H9 (cell line): ENCODE data around the gene CLDND1. TPM values are rescaled to one million over a fixed set of nuclear protein-coding genes. Genes with fewer than 3 reads are reported as not detected.

Experiments
- DNase-seq: peaks from one replicate; pipeline ENCODE4 v3.0.0-alpha.2; 2017
- H2AFZ ChIP-seq: one replicate; pipeline ENCODE4 v1.6.1; 2013; ENCODE audit warnings: mild to moderate bottlenecking, low read length, control low read depth, moderate library complexity
- H2AK5ac ChIP-seq: 2 replicates; pipeline ENCODE4 v1.6.1; 2013; ENCODE audit warnings: low read length, control low read depth, mixed read lengths; ENCODE audit not compliant: insufficient read length
- H2BK120ac ChIP-seq: one replicate; pipeline ENCODE4 v1.6.1; 2013; ENCODE audit warnings: low read depth, mild to moderate bottlenecking, low read length, control low read depth, inconsistent platforms; ENCODE audit not compliant: poor library complexity, severe bottlenecking
- H2BK12ac ChIP-seq: 2 replicates; pipeline ENCODE4 v1.6.1; 2013; ENCODE audit warnings: low read length, control low read depth, mixed read lengths, low read depth; ENCODE audit not compliant: insufficient read length
- H2BK15ac ChIP-seq: 2 replicates; pipeline ENCODE4 v1.6.1; 2013; ENCODE audit warnings: low read depth, low read length, control low read depth
- H2BK20ac ChIP-seq: one replicate; pipeline ENCODE4 v1.6.1; 2013; ENCODE audit warnings: low read depth, mild to moderate bottlenecking, low read length, control low read depth, inconsistent platforms; ENCODE audit not compliant: poor library complexity, severe bottlenecking
- H2BK5ac ChIP-seq: 2 replicates; pipeline ENCODE4 v1.6.1; 2013; ENCODE audit warnings: low read length, control low read depth, mixed read lengths; ENCODE audit not compliant: insufficient read length
- H3K14ac ChIP-seq: 2 replicates; pipeline ENCODE4 v1.6.1; 2013; ENCODE audit warnings: low read length, control low read depth; ENCODE audit not compliant: insufficient read depth
- H3K18ac ChIP-seq: 2 replicates; pipeline ENCODE4 v1.6.1; 2013; ENCODE audit warnings: low read depth, mild to moderate bottlenecking, mixed read lengths, low read length, control low read depth; ENCODE audit not compliant: insufficient read length
- H3K23ac ChIP-seq: 2 replicates; pipeline ENCODE4 v1.6.1; 2013; ENCODE audit warnings: low read length, control low read depth, mixed read lengths, low read depth; ENCODE audit not compliant: insufficient read length
- H3K23me2 ChIP-seq: 2 replicates; pipeline ENCODE4 v1.6.1; 2013; ENCODE audit warnings: low read depth, mild to moderate bottlenecking, mixed read lengths, low read length, control low read depth; ENCODE audit not compliant: insufficient read length, poor library complexity, severe bottlenecking
- H3K27ac ChIP-seq: 2 replicates; pipeline ENCODE4 v1.5.1; 2013; ENCODE audit warnings: low read length, control low read depth, mixed read lengths, low read depth; ENCODE audit not compliant: insufficient read length
- H3K27me3 ChIP-seq: 2 replicates; pipeline ENCODE4 v1.6.1; 2013; ENCODE audit warnings: low read length, control low read depth, inconsistent platforms; ENCODE audit not compliant: insufficient read depth
- H3K4ac ChIP-seq: 2 replicates; pipeline ENCODE4 v1.6.1; 2013; ENCODE audit warnings: low read depth, mild to moderate bottlenecking, control low read depth, inconsistent platforms, low read length, moderate library complexity
- H3K4me1 ChIP-seq: 2 replicates; pipeline ENCODE4 v1.6.1; 2013; ENCODE audit warnings: low read length, control low read depth, inconsistent platforms; ENCODE audit not compliant: insufficient read depth
- H3K4me2 ChIP-seq: 2 replicates; pipeline ENCODE4 v1.6.1; 2013; ENCODE audit warnings: low read length, control low read depth, mixed read lengths; ENCODE audit not compliant: insufficient read length, insufficient read depth
- H3K56ac ChIP-seq: 2 replicates; pipeline ENCODE4 v1.6.1; 2013; ENCODE audit warnings: low read depth, mild to moderate bottlenecking, mixed read lengths, low read length, control low read depth; ENCODE audit not compliant: insufficient read length
- H3K79me1 ChIP-seq: 2 replicates; pipeline ENCODE4 v1.6.1; 2013; ENCODE audit warnings: low read depth, mild to moderate bottlenecking, moderate library complexity, low read length, control low read depth, inconsistent platforms; ENCODE audit not compliant: insufficient read depth, poor library complexity, severe bottlenecking
- H3K79me2 ChIP-seq: 2 replicates; pipeline ENCODE4 v1.6.1; 2013; ENCODE audit warnings: low read length, control low read depth, inconsistent platforms; ENCODE audit not compliant: insufficient read depth
- H3K9ac ChIP-seq: 2 replicates; pipeline ENCODE4 v1.6.1; 2013; ENCODE audit warnings: low read length, control low read depth, mixed read lengths; ENCODE audit not compliant: insufficient read length; ENCODE audit errors: extremely low read depth
- H3K9me3 ChIP-seq: one replicate; pipeline ENCODE4 v1.6.1; 2013; ENCODE audit warnings: low read depth, low read length, inconsistent platforms; ENCODE audit not compliant: control insufficient read depth
- H3T11ph ChIP-seq: one replicate; pipeline ENCODE4 v1.6.1; 2013; ENCODE audit warnings: mild to moderate bottlenecking, low read length, control low read depth, inconsistent platforms
- H4K20me1 ChIP-seq: one replicate; pipeline ENCODE4 v1.6.1; 2013; ENCODE audit not compliant: control insufficient read depth, insufficient read length, insufficient read depth
- H4K5ac ChIP-seq: 2 replicates; pipeline ENCODE4 v1.6.1; 2013; ENCODE audit warnings: low read depth, mild to moderate bottlenecking, mixed read lengths, low read length, control low read depth; ENCODE audit not compliant: insufficient read length
- H4K8ac ChIP-seq: replicated peaks from 2 replicates; pipeline ENCODE4 v1.6.1; 2013; ENCODE audit warnings: low read length, control low read depth, mixed read lengths, low read depth; ENCODE audit not compliant: insufficient read length
- H4K91ac ChIP-seq: 2 replicates; pipeline ENCODE4 v1.6.1; 2013; ENCODE audit warnings: low read depth, mild to moderate bottlenecking, moderate library complexity, mixed read lengths, low read length, control low read depth; ENCODE audit not compliant: insufficient read length
- H3K27ac Mint-ChIP-seq, 3 experiments: 2 replicates in 2 of 3; 3 replicates in 1 of 3; pipeline ENCODE4 v1.8.0; 2020 to 2021; ENCODE audit warnings: mixed read lengths in 3 of 3, mild to moderate bottlenecking in 1 of 3, moderate library complexity in 1 of 3
- H3K27me3 Mint-ChIP-seq: 2 replicates; pipeline ENCODE4 v1.8.0; 2021; ENCODE audit warnings: low read depth, mild to moderate bottlenecking, moderate library complexity, mixed read lengths
- H3K36me3 Mint-ChIP-seq, 3 experiments: 2 replicates in 2 of 3; 3 replicates in 1 of 3; pipeline ENCODE4 v1.8.0; 2020 to 2021; ENCODE audit warnings: low read depth in 3 of 3, mixed read lengths in 3 of 3; ENCODE audit not compliant: insufficient read depth in 1 of 3
- H3K4me1 Mint-ChIP-seq, 2 experiments: 2 replicates each; pipeline ENCODE4 v1.8.0; 2020; ENCODE audit warnings: mixed read lengths in 2 of 2
- H3K4me3 Mint-ChIP-seq, 2 experiments: 2 replicates in 1 of 2; 3 replicates in 1 of 2; pipeline ENCODE4 v1.8.0; 2020 to 2021; ENCODE audit warnings: mild to moderate bottlenecking in 2 of 2, mixed read lengths in 2 of 2, moderate library complexity in 1 of 2
- H3K9me3 Mint-ChIP-seq, 2 experiments: 2 replicates in 1 of 2; 3 replicates in 1 of 2; pipeline ENCODE4 v1.8.0; 2020; ENCODE audit warnings: mild to moderate bottlenecking in 2 of 2, mixed read lengths in 2 of 2, moderate library complexity in 1 of 2
- WGBS: extraction: QIAGEN DNeasy Blood & Tissue Kit; methylation state at CpG from one replicate; pipeline ENCODE4 v1.1.7; 2013; ENCODE audit warnings: missing lambda C conversion rate, low lambda C conversion rate, mixed read lengths; ENCODE audit not compliant: insufficient read length; ENCODE audit errors: extremely low coverage; 5-methylcytosine and 5-hydroxymethylcytosine counted together
- total RNA-seq: library from RNA; stranded (reverse); gene quantifications from 2 replicates; pipeline ENCODE4 v1.2.1, GENCODE V29; 2021
- TF ChIP-seq, protein P1 (sequence below): fragments of 200-600 bp; sonication (generic); conservative IDR thresholded peaks from 3 replicates; pipeline ENCODE4 v1.8.0; 2021; ENCODE audit warnings: antibody characterized with exemption, mild to moderate bottlenecking

Gene CLDND1
- total RNA-seq, 1 experiment from 2014 or later: 83.0 TPM

DNA sequence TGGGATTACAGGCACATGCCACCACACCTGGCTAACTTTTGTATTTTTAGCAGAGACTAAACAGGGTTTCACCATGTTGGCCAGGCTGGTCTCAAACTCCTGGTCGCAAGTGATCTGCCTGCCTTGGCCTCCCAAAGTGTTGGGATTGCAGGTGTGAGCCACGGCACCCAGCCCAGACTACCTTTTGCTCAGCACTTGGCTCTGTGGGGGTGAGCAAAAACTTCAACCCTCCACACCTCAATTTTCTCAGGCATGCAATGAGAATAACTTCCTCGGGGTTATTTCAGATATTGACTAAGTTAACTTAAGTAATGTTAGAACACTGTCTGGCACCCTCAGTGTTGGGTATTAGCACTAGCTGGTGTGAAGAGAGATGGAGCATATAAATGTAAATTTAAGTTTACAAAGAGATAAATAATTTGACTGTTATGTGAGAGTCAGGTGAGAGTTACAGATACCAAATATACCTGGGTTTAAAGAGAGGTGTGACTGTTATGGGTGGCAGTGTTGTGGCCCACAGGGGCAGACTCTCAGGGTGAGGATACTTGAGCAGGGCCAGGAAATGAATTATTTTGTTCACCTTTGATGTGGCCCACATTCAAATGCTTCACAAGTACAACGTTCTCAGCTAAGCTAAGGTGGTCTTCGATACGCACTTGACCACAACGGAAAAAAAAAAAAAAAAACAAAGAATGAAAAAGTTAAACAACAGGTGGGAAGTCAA lies 41.7 kb upstream of the CLDND1 start:
- H3K23ac ChIP-seq: no peak overlapping the region
- H2AFZ ChIP-seq: no peak overlapping the region
- WGBS: no CpG with 5 or more reads among the region's 7 CpGs
- H3K4ac ChIP-seq: no peak overlapping the region
- TF ChIP-seq, protein P1, sequence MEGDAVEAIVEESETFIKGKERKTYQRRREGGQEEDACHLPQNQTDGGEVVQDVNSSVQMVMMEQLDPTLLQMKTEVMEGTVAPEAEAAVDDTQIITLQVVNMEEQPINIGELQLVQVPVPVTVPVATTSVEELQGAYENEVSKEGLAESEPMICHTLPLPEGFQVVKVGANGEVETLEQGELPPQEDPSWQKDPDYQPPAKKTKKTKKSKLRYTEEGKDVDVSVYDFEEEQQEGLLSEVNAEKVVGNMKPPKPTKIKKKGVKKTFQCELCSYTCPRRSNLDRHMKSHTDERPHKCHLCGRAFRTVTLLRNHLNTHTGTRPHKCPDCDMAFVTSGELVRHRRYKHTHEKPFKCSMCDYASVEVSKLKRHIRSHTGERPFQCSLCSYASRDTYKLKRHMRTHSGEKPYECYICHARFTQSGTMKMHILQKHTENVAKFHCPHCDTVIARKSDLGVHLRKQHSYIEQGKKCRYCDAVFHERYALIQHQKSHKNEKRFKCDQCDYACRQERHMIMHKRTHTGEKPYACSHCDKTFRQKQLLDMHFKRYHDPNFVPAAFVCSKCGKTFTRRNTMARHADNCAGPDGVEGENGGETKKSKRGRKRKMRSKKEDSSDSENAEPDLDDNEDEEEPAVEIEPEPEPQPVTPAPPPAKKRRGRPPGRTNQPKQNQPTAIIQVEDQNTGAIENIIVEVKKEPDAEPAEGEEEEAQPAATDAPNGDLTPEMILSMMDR: no peak
- no peak overlapping the region for H4K91ac ChIP-seq
- Mint-ChIP-seq H3K4me1 (peaks cover 0 to 2% of the 10 kb centered on the region in 2 experiments; a peak in 1 of 4 replicates), H3K9me3 (no peaks in the 10 kb centered on the region; a peak in 1 of 5 replicates), H3K36me3 (no peaks in the 10 kb centered on the region), H3K27ac (no peak overlapping the region), H3K27me3 (no peaks in the 10 kb centered on the region), H3K4me3 (no peak overlapping the region)
- H3K27ac ChIP-seq: no peak overlapping the region
- no peak overlapping the region for H2BK12ac ChIP-seq
- H4K8ac ChIP-seq: no peak overlapping the region
- no peaks in the 10 kb centered on the region for H3K9me3 ChIP-seq
- no peak overlapping the region for H3K56ac ChIP-seq
- H3K9ac ChIP-seq: no peak overlapping the region
- no peak overlapping the region for H3K14ac ChIP-seq
- H2BK20ac ChIP-seq: no peak overlapping the region
- H3T11ph ChIP-seq: no peak overlapping the region
- no peaks in the 10 kb centered on the region for H3K79me1 ChIP-seq
- H3K27me3 ChIP-seq: no peaks in the 10 kb centered on the region
- H2AK5ac ChIP-seq: no peak overlapping the region
- H3K23me2 ChIP-seq: no peaks in the 10 kb centered on the region
- no peak overlapping the region for H2BK120ac ChIP-seq
- no peak for DNase-seq
- no peak overlapping the region for H3K4me2 ChIP-seq
- H3K18ac ChIP-seq: no peak overlapping the region
- H2BK15ac ChIP-seq: no peak overlapping the region
- no peaks in the 10 kb centered on the region for H3K4me1 ChIP-seq
- no peak overlapping the region for H4K5ac ChIP-seq
- H3K79me2 ChIP-seq: no peaks in the 10 kb centered on the region
- H2BK5ac ChIP-seq: no peak overlapping the region
- H4K20me1 ChIP-seq: no peaks in the 10 kb centered on the region
